Measurements from ENCODE around the gene FAM53A. TPM values are rescaled to one million over a fixed set of nuclear protein-coding genes. Genes with fewer than 3 reads are reported as not detected.
A peak's percentile ranks its signal among the peaks of the same experiment; 100 is the strongest.

The FAM53A gene
- 2.7 and 3.3 TPM in 2 replicates for total RNA-seq

- Mint-ChIP-seq H3K4me3 (ENCODE audit: low read depth) (peak within 1 kb of the TSS; percentile 77), H3K9me3 (no peaks in the 10 kb centered on the region), H3K36me3 (ENCODE audit: low read depth) (no peaks in the 10 kb centered on the region), H3K4me1 (ENCODE audit: low read depth) (peaks cover 11% of the 10 kb centered on the region), H3K27me3 (ENCODE audit: low read depth) (no peaks in the 10 kb centered on the region), H3K27ac (peak within 1 kb of the TSS; percentile 76)
- peak; percentile 89 for DNase-seq (ENCODE audit: low spot score)
- intact Hi-C loops (cut with micrococcal nuclease) = loop anchor here (1.0 to 5.0 kb wide), 2 partner anchors 28 to 437 kb away; partner anchors contain the start of genes CTBP1 and SLBP
Observed at GRCh38 chr4:1683736-1684505, at the start of gene FAM53A. Gene FAM53A (minus strand): TSS chr4:1684313. CDS start chr4:1668741, 15,572 bp downstream.

- Mint-ChIP-seq H3K27ac (no peak overlapping the region), H3K4me3 (ENCODE audit: low read depth) (no peak overlapping the region), H3K27me3 (ENCODE audit: low read depth) (no peaks in the 10 kb centered on the region), H3K9me3 (peaks cover 1% of the 10 kb centered on the region), H3K4me1 (ENCODE audit: low read depth) (peaks cover 2% of the 10 kb centered on the region), H3K36me3 (ENCODE audit: low read depth) (peaks cover 93% of the 10 kb centered on the region)
- intact Hi-C loops (cut with micrococcal nuclease) = no loop called here
- no peak for DNase-seq (ENCODE audit: low spot score)
Observed at GRCh38 chr4:1732911-1733310, 48.8 kb upstream of the FAM53A start.

DNA sequence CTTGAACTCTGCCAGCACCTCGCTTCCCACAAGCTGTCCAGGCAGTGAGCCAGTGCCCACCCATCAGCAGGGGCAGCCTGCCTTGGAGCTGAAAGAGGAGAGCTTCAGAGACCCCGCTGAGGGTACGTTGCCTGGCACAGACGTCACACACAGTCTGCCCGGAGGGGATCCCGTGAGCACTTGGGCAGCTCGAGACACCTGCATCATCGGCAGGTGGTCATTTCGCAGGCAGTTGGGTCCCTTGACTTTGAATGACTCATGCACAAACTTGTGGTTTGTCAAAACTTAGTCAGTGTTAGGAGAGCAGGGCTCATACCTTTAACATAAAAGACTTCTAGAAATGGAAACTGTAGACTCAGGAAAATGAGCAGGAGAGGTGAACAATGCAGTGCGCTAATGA lies 47.1 kb upstream of the FAM53A start:
- H3K27me3 Mint-ChIP-seq (ENCODE audit: low read depth) = no peaks in the 10 kb centered on the region
- peaks cover 94% of the 10 kb centered on the region for H3K36me3 Mint-ChIP-seq (ENCODE audit: low read depth)
- intact Hi-C loops (cut with micrococcal nuclease) = no loop called here
- no peak for DNase-seq (ENCODE audit: low spot score)
- no peak overlapping the region for H3K4me3 Mint-ChIP-seq (ENCODE audit: low read depth)
- H3K4me1 Mint-ChIP-seq (ENCODE audit: low read depth) = peaks cover 11% of the 10 kb centered on the region
- no peak overlapping the region for H3K27ac Mint-ChIP-seq
- H3K9me3 Mint-ChIP-seq = no peaks in the 10 kb centered on the region

- intact Hi-C loops (cut with micrococcal nuclease) = no loop called here
- Mint-ChIP-seq H3K4me1 (ENCODE audit: low read depth) (peaks cover 11% of the 10 kb centered on the region), H3K9me3 (no peaks in the 10 kb centered on the region), H3K4me3 (ENCODE audit: low read depth) (no peak overlapping the region), H3K36me3 (ENCODE audit: low read depth) (peaks cover 91% of the 10 kb centered on the region), H3K27me3 (ENCODE audit: low read depth) (no peaks in the 10 kb centered on the region), H3K27ac (no peak overlapping the region)
- no peak for DNase-seq (ENCODE audit: low spot score)
Observed at GRCh38 chr4:1730532-1731135, 46.5 kb upstream of the FAM53A start.

DNA sequence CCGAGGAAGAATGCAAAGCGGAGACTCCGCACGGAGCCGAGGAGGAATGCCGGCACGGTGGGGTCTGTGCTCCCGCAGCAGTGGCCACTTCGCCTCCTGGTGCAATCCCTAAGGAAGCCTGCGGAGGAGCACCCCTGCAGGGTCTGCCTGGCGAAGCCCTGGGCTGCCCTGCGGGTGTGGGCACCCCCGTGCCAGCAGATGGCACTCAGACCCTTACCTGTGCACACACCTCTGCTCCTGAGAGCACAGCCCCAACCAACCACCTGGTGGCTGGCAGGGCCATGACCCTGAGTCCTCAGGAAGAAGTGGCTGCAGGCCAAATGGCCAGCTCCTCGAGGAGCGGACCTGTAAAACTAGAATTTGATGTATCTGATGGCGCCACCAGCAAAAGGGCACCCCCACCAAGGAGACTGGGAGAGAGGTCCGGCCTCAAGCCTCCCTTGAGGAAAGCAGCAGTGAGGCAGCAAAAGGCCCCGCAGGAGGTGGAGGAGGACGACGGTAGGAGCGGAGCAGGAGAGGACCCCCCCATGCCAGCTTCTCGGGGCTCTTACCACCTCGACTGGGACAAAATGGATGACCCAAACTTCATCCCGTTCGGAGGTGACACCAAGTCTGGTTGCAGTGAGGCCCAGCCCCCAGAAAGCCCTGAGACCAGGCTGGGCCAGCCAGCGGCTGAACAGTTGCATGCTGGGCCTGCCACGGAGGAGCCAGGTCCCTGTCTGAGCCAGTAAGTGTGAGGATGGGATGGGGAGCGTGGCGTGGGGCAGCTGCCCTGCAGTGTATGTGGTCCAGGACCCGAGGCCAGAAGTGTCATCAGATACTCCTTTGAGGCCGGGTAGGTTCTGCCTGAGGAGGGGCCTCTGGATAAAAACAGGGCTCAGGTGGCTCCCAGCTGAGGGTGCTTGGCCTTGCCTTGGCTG lies 44.2 kb upstream of the FAM53A start:
- Mint-ChIP-seq H3K27ac (no peak overlapping the region), H3K9me3 (no peaks in the 10 kb centered on the region), H3K4me3 (ENCODE audit: low read depth) (no peak overlapping the region), H3K4me1 (ENCODE audit: low read depth) (peaks cover 23% of the 10 kb centered on the region), H3K27me3 (ENCODE audit: low read depth) (no peaks in the 10 kb centered on the region), H3K36me3 (ENCODE audit: low read depth) (peaks cover 87% of the 10 kb centered on the region)
- no peak for DNase-seq (ENCODE audit: low spot score)
- intact Hi-C loops (cut with micrococcal nuclease) = no loop called here

DNA sequence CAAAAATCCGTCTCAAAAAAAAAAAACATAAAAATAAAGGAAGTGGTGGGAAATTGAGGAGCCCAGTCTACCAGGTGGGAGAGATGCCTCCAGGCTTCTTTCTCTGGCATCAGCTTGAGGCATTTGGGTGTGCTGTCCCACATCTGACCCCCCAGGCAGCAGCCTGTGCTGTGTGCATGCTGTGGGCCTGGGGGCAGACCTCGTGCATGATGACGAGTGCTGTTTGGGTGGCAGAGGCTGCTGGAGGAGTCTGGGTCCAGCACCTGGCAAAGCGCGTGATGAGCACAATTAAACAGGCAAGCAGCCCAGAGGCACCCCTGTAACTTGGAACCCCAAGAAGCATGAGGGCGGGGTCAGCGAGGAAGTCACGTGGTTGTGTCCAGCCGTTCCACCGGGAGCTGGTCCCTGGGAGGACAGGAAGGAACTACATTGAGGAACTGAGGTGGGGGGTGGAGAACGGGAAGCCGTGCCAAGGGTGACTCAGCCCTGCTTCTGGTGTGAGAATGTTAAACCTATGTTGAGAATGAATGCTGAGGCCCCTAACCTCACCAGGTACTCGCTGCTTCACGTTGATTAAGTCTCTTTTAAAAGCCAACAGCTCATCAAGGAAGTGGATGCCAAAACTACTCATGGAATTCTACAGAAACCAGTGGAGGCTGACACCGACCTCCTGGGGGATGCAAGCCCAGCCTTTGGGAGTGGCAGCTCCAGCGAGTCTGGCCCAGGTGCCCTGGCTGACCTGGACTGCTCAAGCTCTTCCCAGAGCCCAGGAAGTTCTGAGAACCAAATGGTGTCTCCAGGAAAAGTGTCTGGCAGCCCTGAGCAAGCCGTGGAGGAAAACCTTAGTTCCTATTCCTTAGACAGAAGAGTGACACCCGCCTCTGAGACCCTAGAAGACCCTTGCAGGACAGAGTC lies 43.3 kb upstream of the FAM53A start:
- H3K4me3 Mint-ChIP-seq (ENCODE audit: low read depth) = no peak overlapping the region
- H3K9me3 Mint-ChIP-seq = no peaks in the 10 kb centered on the region
- no peaks in the 10 kb centered on the region for H3K27me3 Mint-ChIP-seq (ENCODE audit: low read depth)
- H3K27ac Mint-ChIP-seq = no peak overlapping the region
- H3K4me1 Mint-ChIP-seq (ENCODE audit: low read depth) = peaks cover 32% of the 10 kb centered on the region
- intact Hi-C loops (cut with micrococcal nuclease) = no loop called here
- no peak for DNase-seq (ENCODE audit: low spot score)
- peaks cover 87% of the 10 kb centered on the region for H3K36me3 Mint-ChIP-seq (ENCODE audit: low read depth)

- peaks cover 35% of the 10 kb centered on the region for H3K4me1 Mint-ChIP-seq (ENCODE audit: low read depth)
- intact Hi-C loops (cut with micrococcal nuclease) = loop anchor here (1.0 kb wide), 1 partner anchor 33 kb away; no protein-coding TSS in a partner anchor
- peaks cover 85% of the 10 kb centered on the region for H3K36me3 Mint-ChIP-seq (ENCODE audit: low read depth)
Observed at GRCh38 chr4:1726146-1726934, 42.2 kb upstream of the FAM53A start.

DNA sequence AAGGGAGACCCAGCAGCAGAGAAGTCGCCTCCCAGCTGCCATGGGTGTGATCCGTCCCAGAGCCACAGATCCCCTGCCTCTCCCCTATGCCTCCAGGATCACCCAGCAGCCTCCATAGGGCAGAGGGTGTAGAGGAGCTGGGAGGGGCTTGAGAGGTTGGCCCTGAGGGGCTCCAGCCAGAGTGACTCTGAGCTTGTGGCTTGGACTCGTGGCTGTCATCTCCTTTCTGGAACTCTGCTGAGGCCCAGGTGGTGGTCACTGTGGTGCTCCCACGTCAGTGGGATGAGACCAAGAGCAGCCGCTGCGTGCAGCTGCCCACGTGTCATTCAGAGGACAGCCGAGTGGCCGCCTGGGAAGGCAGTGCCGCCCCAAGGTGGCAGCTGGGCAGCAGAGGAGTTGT lies 41.4 kb upstream of the FAM53A start:
- peaks cover 33% of the 10 kb centered on the region for H3K4me1 Mint-ChIP-seq (ENCODE audit: low read depth)
- no peak for DNase-seq (ENCODE audit: low spot score)
- peak overlapping the region; percentile 29 for H3K27ac Mint-ChIP-seq
- H3K4me3 Mint-ChIP-seq (ENCODE audit: low read depth) = no peak overlapping the region
- no peaks in the 10 kb centered on the region for H3K27me3 Mint-ChIP-seq (ENCODE audit: low read depth)
- intact Hi-C loops (cut with micrococcal nuclease) = no loop called here
- peaks cover 76% of the 10 kb centered on the region for H3K36me3 Mint-ChIP-seq (ENCODE audit: low read depth)
- H3K9me3 Mint-ChIP-seq = no peaks in the 10 kb centered on the region

More at GRCh38 chr4:1726146-1726934, 42.2 kb upstream of the FAM53A start:
- H3K9me3 Mint-ChIP-seq = no peaks in the 10 kb centered on the region
- no peak overlapping the region for H3K4me3 Mint-ChIP-seq (ENCODE audit: low read depth)
- H3K27ac Mint-ChIP-seq = peak overlapping the region; percentile 66
- no peaks in the 10 kb centered on the region for H3K27me3 Mint-ChIP-seq (ENCODE audit: low read depth)
- peak; percentile 81 for DNase-seq (ENCODE audit: low spot score)

DNA sequence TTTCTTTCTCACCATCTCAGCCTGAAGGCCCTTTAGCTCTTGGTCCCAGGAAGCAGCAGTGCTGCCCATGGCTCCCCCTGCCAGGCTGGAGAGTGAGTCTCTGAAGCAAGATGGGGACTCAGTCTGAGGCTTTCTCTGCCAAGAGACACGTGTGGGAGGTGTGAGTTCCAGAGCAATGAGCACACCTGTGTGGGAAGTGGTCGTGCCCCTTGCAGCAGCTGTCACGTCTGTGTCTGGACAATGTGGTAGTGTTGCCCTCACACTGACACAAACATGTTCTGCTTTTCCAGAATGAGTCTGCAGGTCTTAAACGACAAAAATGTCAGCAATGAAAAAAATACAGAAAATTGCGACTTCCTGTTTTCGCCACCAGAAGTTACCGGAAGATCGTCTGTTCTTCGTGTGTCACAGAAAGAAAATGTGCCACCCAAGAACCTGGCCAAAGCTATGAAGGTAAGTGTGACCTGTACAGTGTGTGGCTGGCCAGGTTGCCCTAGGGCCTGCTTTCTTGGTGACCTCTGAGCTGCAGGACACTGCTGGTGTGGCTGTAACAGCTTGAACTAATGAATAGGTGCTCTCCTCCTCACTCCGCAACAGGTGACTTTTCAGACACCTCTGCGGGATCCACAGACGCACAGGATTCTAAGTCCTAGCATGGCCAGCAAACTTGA lies 39.2 kb upstream of the FAM53A start:
- Mint-ChIP-seq H3K36me3 (ENCODE audit: low read depth) (peaks cover 73% of the 10 kb centered on the region), H3K4me1 (ENCODE audit: low read depth) (peaks cover 45% of the 10 kb centered on the region), H3K9me3 (no peaks in the 10 kb centered on the region)

GRCh38 chr4:1722551-1723118 lies 38.5 kb upstream of the FAM53A start:
- Mint-ChIP-seq H3K27me3 (ENCODE audit: low read depth) (no peaks in the 10 kb centered on the region), H3K4me3 (ENCODE audit: low read depth) (peak overlapping the region; percentile 97), H3K4me1 (ENCODE audit: low read depth) (peaks cover 45% of the 10 kb centered on the region), H3K27ac (peak overlapping the region; percentile 99), H3K36me3 (ENCODE audit: low read depth) (peaks cover 68% of the 10 kb centered on the region), H3K9me3 (no peaks in the 10 kb centered on the region)
- intact Hi-C loops (cut with micrococcal nuclease) = no loop called here
- no peak for DNase-seq (ENCODE audit: low spot score)

More for the DNA sequence above, 39.2 kb upstream of the FAM53A start:
- no peak for DNase-seq (ENCODE audit: low spot score)
- peak overlapping the region; percentile 97 for H3K4me3 Mint-ChIP-seq (ENCODE audit: low read depth)
- no peaks in the 10 kb centered on the region for H3K27me3 Mint-ChIP-seq (ENCODE audit: low read depth)
- H3K27ac Mint-ChIP-seq = peak overlapping the region; percentile 99
- intact Hi-C loops (cut with micrococcal nuclease) = no loop called here

All from activated T-helper 2 cell treated with anti-CD3 and anti-CD28 coated beads, Interferon-gamma antibody, Interleukin-2, Interleukin-4, amounts not matched to agents 10 μg/mL and 5 μg/mL and 100 μg/mL, durations not matched to agents 14 hours and 24 hours and 36 hours (primary cell).